ENCODE results near the gene TDRD9.

Gene TDRD9

DNA sequence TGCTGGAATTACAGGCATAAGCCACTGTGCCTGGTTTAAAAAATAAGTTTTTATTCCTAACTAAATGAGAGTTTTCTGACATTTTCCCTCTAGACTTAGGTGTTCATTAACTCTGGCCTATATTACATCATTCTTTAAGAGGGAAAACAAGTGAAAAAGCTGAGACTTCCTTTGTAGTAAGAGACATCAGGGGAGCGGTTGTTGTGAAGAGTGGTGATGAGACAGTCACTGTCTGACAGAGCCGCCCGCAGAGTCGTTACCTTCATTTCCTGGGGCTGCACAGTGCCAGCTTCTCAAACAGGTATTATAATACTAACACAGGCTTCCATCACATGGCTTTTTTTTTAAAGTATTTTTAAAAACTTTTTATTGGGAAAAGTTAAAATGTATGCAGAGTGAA is 19.7 kb upstream of the TDRD9 start:
- Histone ChIP-seq H3K9me3 (replicated peaks; ENCODE audit: insufficient read depth, low read length) (no peaks in the 10 kb centered on the region), H3K9me2 (replicated peaks; ENCODE audit: insufficient read depth, low read length) (no peaks in the 10 kb centered on the region), H3K4me2 (ENCODE audit: low read depth, low read length) (no peak overlapping the region), H3K9ac (ENCODE audit: low read length) (no peak overlapping the region), H4K20me1 (ENCODE audit: insufficient read depth, low read length) (no peaks in the 10 kb centered on the region), H3K4me3 (ENCODE audit: low read length) (no peak overlapping the region), H3K27ac (ENCODE audit: low read length) (no peak overlapping the region), H3K79me2 (ENCODE audit: low read length) (no peaks in the 10 kb centered on the region), H2AFZ (ENCODE audit: low read length) (no peak overlapping the region), H3K36me3 (replicated peaks; ENCODE audit: insufficient read depth, low read length) (no peaks in the 10 kb centered on the region), H3F3A (ENCODE audit: insufficient read depth, low read length) (no peaks in the 10 kb centered on the region), H3K4me1 (ENCODE audit: low read length) (no peaks in the 10 kb centered on the region), H3K27me3 (replicated peaks; ENCODE audit: insufficient read depth, low read length) (no peaks in the 10 kb centered on the region)
- DNase-seq: no peak
- TF ChIP-seq EZH2 (optimal IDR thresholded peaks at IDR 0.05; ENCODE audit: low read depth, low read length) (no peak), EZH2phosphoT487 (IDR thresholded peaks at IDR 0.05; ENCODE audit: low read length) (no peak)
- TF ChIP-seq, protein P1, sequence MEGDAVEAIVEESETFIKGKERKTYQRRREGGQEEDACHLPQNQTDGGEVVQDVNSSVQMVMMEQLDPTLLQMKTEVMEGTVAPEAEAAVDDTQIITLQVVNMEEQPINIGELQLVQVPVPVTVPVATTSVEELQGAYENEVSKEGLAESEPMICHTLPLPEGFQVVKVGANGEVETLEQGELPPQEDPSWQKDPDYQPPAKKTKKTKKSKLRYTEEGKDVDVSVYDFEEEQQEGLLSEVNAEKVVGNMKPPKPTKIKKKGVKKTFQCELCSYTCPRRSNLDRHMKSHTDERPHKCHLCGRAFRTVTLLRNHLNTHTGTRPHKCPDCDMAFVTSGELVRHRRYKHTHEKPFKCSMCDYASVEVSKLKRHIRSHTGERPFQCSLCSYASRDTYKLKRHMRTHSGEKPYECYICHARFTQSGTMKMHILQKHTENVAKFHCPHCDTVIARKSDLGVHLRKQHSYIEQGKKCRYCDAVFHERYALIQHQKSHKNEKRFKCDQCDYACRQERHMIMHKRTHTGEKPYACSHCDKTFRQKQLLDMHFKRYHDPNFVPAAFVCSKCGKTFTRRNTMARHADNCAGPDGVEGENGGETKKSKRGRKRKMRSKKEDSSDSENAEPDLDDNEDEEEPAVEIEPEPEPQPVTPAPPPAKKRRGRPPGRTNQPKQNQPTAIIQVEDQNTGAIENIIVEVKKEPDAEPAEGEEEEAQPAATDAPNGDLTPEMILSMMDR (IDR thresholded peaks at IDR 0.05; ENCODE audit: low read length): no peak

DNA sequence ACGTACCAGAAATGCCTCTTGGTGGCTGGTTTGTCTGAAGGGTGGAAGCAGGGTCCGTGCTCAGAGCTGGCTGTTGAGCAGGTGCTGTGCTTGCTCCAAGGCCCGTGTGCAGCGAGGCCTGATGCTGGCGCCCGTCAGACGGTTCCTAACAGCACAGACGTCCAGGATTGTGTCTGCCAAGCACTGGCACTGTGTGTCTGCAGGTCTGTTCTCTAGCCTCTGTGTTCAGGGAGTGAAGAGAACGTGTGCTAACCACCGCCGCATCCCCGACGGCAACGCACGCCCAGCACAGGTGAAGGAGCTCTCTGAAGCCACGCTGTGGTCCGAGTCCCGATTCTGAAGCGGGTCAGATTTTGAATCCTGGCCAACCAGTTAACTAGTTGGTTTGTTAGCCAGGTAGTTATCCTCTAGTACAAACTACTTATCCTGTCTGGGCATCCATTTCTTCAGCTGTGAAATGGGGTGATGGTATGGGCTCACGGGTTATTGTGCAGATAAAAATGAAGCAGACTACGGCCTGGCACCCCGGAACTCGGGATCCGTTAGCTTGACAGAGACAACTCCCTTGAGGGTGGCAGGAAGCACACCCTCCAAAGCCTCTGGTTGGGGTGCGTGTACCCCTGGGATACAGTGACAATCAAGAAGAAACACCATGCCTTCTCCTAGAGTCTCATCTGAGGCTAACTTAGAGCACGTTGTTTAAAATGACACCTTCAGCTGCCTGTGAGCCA is 18.6 kb upstream of the TDRD9 start:
- no peaks in the 10 kb centered on the region for H3K79me2 ChIP-seq (ENCODE audit: low read length)
- no peaks in the 10 kb centered on the region for H3K4me1 ChIP-seq (ENCODE audit: low read length)
- H4K20me1 ChIP-seq (ENCODE audit: insufficient read depth, low read length): no peaks in the 10 kb centered on the region
- no peak overlapping the region for H2AFZ ChIP-seq (ENCODE audit: low read length)
- H3K27ac ChIP-seq (ENCODE audit: low read length): no peak overlapping the region
- no peaks in the 10 kb centered on the region for H3F3A ChIP-seq (ENCODE audit: insufficient read depth, low read length)
- H3K36me3 ChIP-seq (replicated peaks; ENCODE audit: insufficient read depth, low read length): no peaks in the 10 kb centered on the region
- no peak for DNase-seq
- H3K4me2 ChIP-seq (ENCODE audit: low read depth, low read length): no peak overlapping the region
- no peaks in the 10 kb centered on the region for H3K9me2 ChIP-seq (replicated peaks; ENCODE audit: insufficient read depth, low read length)
- no peak overlapping the region for H3K4me3 ChIP-seq (ENCODE audit: low read length)
- no peaks in the 10 kb centered on the region for H3K9me3 ChIP-seq (replicated peaks; ENCODE audit: insufficient read depth, low read length)
- no peaks in the 10 kb centered on the region for H3K27me3 ChIP-seq (replicated peaks; ENCODE audit: insufficient read depth, low read length)
- TF ChIP-seq EZH2 (optimal IDR thresholded peaks at IDR 0.05; ENCODE audit: low read depth, low read length) (no peak), EZH2phosphoT487 (IDR thresholded peaks at IDR 0.05; ENCODE audit: low read length) (no peak)
- TF ChIP-seq, protein P1 (IDR thresholded peaks at IDR 0.05; ENCODE audit: low read length): no peak
- H3K9ac ChIP-seq (ENCODE audit: low read length): no peak overlapping the region

DNA sequence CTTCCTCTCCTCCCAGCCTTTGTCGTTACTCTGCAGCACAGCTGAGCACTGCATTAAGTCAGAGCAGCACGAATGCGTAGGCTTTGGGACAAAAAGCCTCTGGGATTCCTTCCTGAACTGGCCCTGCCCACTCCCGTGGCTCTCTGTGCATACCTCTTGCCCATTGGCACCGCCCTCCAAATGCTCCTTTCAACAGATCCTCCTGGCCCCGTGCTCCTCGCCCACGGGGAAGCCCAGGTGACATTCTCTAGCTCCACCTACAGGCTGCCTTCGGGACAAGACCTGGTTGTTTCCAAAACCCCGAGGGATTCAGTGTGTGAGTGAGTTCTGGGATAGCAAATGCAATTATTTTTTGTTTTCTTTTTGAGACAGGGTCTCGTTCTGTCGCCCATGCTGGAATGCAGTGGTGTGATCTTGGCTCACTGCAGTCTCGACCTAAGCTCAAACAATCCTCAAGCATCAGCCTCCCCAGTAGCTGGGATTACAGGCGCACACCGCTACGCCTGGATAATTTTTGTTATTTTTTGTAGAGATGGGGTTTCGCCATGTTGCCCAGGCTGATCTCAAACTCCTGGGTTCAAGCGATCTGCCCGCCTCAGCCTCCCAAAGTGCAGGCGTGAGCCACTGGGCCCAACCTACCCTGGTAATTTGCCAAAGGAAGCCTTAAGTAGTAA is 17.9 kb upstream of the TDRD9 start:
- H4K20me1 ChIP-seq (ENCODE audit: insufficient read depth, low read length): no peaks in the 10 kb centered on the region
- no peaks in the 10 kb centered on the region for H3K4me1 ChIP-seq (ENCODE audit: low read length)
- H3K9ac ChIP-seq (ENCODE audit: low read length): no peak overlapping the region
- no peaks in the 10 kb centered on the region for H3K9me2 ChIP-seq (replicated peaks; ENCODE audit: insufficient read depth, low read length)
- no peaks in the 10 kb centered on the region for H3F3A ChIP-seq (ENCODE audit: insufficient read depth, low read length)
- H3K27me3 ChIP-seq (replicated peaks; ENCODE audit: insufficient read depth, low read length): no peaks in the 10 kb centered on the region
- no peak overlapping the region for H3K4me3 ChIP-seq (ENCODE audit: low read length)
- no peak overlapping the region for H3K27ac ChIP-seq (ENCODE audit: low read length)
- H3K4me2 ChIP-seq (ENCODE audit: low read depth, low read length): no peak overlapping the region
- no peak overlapping the region for H2AFZ ChIP-seq (ENCODE audit: low read length)
- DNase-seq: peak; percentile 40
- H3K9me3 ChIP-seq (replicated peaks; ENCODE audit: insufficient read depth, low read length): no peaks in the 10 kb centered on the region
- no peaks in the 10 kb centered on the region for H3K79me2 ChIP-seq (ENCODE audit: low read length)
- no peak for TF ChIP-seq EZH2 (optimal IDR thresholded peaks at IDR 0.05; ENCODE audit: low read depth, low read length)
- TF ChIP-seq, protein P1 (IDR thresholded peaks at IDR 0.05; ENCODE audit: low read length): peak; percentile 47
- TF ChIP-seq EZH2phosphoT487 (IDR thresholded peaks at IDR 0.05; ENCODE audit: low read length): no peak
- H3K36me3 ChIP-seq (replicated peaks; ENCODE audit: insufficient read depth, low read length): no peaks in the 10 kb centered on the region

Data from MM.1S (cell line).